Rectal smooth muscle tissue (tissue), 1 donor: ENCODE data around the gene EPS8.

ENCODE experiments used
- H3K27ac ChIP-seq: one replicate; pipeline ENCODE4 v1.7.0; 2013; ENCODE audit warnings: low read depth, low read length, inconsistent platforms
- H3K27me3 ChIP-seq: one replicate; pipeline ENCODE4 v1.7.0; 2013; ENCODE audit warnings: low read length; ENCODE audit not compliant: control insufficient read depth, insufficient read depth
- H3K36me3 ChIP-seq: one replicate; pipeline ENCODE4 v1.7.0; 2013; ENCODE audit warnings: low read length; ENCODE audit not compliant: control insufficient read depth, insufficient read depth
- H3K4me1 ChIP-seq: one replicate; pipeline ENCODE4 v1.7.0; 2013; ENCODE audit warnings: low read length; ENCODE audit not compliant: control insufficient read depth, insufficient read depth
- H3K4me3 ChIP-seq: one replicate; pipeline ENCODE4 v1.7.0; 2013; ENCODE audit warnings: low read length
- H3K9ac ChIP-seq: one replicate; pipeline ENCODE4 v1.7.0; 2013; ENCODE audit warnings: low read length

The EPS8 gene

GRCh38 chr12:15669256-15669948 lies 119.8 kb downstream of the EPS8 start:
- H3K27me3 ChIP-seq, result no peaks in the 10 kb centered on the region
- H3K4me3 ChIP-seq, result no peak overlapping the region
- peaks cover 8% of the 10 kb centered on the region for H3K4me1 ChIP-seq
- H3K9ac ChIP-seq, result no peak overlapping the region
- no peak overlapping the region for H3K27ac ChIP-seq
- no peaks in the 10 kb centered on the region for H3K36me3 ChIP-seq

DNA sequence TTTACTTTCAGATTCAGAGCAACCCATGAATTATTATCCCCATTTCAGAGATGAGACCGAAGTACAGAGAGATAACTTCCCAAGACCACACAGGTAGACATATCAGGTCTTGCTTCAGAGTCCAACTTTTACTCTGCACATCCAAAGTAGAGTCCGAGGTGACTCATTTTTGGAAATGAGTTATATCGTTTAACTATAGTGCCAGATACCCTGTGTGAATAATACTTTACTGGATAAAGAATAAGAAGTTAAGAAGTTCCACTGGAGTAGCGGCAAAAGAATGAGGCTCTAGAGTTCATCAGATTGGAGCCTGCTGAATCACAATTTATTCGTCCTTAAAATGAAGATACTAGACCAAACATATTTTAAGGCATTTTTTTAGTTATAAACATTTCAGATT lies 124.7 kb downstream of the EPS8 start:
- Histone ChIP-seq H3K4me3 (no peak overlapping the region), H3K27ac (no peak overlapping the region), H3K27me3 (no peaks in the 10 kb centered on the region), H3K9ac (no peak overlapping the region), H3K4me1 (peaks cover 3% of the 10 kb centered on the region), H3K36me3 (peaks cover 3% of the 10 kb centered on the region)

DNA sequence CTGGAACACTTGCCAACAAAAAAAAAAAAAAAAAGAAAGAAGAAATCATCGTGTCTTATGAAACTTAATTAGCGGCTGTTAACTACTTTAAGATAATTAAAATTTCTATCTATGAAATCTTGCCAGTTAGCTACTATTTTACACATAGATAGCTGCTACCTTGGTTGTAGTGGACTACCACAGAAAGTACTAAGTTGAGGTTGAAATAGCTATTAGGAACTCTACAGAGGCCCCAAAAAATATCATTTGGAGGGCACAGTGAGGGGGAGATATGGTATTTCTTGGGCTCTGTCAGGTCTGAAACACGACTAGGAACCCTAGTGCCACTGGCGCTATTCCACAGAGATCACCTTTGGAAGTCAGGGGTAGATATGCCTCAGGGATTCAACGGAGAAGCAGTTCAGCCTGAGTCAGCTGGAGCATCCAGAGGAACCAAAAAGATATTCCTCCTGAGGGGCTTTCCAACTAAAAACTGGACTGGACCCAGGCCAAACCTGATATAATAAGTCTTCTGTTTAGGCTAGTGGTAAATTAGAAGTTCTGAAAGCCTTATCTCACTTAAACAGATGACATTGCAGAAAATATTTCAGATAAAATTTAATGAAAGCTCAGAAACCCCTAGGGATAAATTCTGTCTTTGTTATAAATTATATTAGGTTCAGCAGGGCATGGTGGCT lies 126.1 kb downstream of the EPS8 start:
- H3K27ac ChIP-seq, result no peak overlapping the region
- H3K27me3 ChIP-seq, result no peaks in the 10 kb centered on the region
- peaks cover 3% of the 10 kb centered on the region for H3K36me3 ChIP-seq
- H3K9ac ChIP-seq, result no peak overlapping the region
- H3K4me1 ChIP-seq, result no peaks in the 10 kb centered on the region
- H3K4me3 ChIP-seq, result no peak overlapping the region

GRCh38 chr12:15662303-15662980 lies 126.7 kb downstream of the EPS8 start:
- H3K27ac ChIP-seq, result no peak overlapping the region
- no peaks in the 10 kb centered on the region for H3K27me3 ChIP-seq
- peaks cover 3% of the 10 kb centered on the region for H3K36me3 ChIP-seq
- H3K4me3 ChIP-seq, result no peak overlapping the region
- no peak overlapping the region for H3K9ac ChIP-seq
- no peaks in the 10 kb centered on the region for H3K4me1 ChIP-seq

GRCh38 chr12:15651371-15651770 lies 137.8 kb downstream of the EPS8 start:
- Histone ChIP-seq H3K27ac (no peak overlapping the region), H3K9ac (no peak overlapping the region), H3K4me1 (no peaks in the 10 kb centered on the region), H3K4me3 (no peak overlapping the region), H3K27me3 (no peaks in the 10 kb centered on the region), H3K36me3 (peaks cover 8% of the 10 kb centered on the region)

- Histone ChIP-seq H3K27me3 (no peaks in the 10 kb centered on the region), H3K4me1 (no peaks in the 10 kb centered on the region), H3K27ac (no peak overlapping the region), H3K36me3 (peaks cover 8% of the 10 kb centered on the region), H3K4me3 (no peak overlapping the region), H3K9ac (no peak overlapping the region)
Observed at GRCh38 chr12:15650399-15651128, 138.6 kb downstream of the EPS8 start.

DNA sequence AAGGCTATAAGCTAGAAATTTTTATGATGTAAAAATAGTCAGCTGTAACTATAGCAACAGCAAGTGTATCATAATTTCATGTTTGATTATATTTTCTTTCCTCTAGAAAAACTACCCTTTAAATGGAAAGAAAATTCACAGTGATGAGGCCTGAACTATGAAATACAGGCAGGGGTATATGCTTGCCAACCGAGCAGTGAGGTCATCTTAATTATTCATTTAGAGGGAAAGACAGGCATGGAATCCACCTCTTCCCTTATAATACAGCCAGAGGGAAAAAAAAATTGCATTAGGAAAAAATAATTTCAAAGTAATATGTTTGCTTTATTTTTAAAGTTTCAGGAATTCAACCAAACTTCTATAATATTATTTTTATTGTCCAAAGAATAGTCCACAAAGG lies 139.8 kb downstream of the EPS8 start:
- Histone ChIP-seq H3K4me3 (no peak overlapping the region), H3K36me3 (peaks cover 8% of the 10 kb centered on the region), H3K27me3 (no peaks in the 10 kb centered on the region), H3K27ac (no peak overlapping the region), H3K9ac (no peak overlapping the region), H3K4me1 (no peaks in the 10 kb centered on the region)

DNA sequence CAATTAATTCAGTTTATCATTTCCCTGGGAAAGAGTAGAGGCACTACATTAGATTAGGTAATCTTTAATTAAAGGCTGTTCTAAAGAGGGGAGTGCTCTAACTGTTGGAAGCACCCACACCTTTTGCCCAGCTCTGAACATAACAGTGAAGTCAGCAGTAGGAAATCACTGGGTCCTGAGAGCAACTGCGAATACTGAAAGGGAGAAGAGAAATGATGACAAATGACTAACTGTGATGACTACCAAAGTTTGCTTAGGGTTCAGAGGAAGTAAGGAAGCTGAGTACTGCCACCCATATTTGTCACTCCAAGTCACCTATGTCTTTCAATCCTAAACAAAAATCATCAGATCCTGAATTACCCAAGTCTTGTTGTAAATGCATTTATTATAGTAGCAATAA lies 140.6 kb downstream of the EPS8 start:
- H3K27ac ChIP-seq, result no peak overlapping the region
- H3K9ac ChIP-seq, result no peak overlapping the region
- no peaks in the 10 kb centered on the region for H3K27me3 ChIP-seq
- no peak overlapping the region for H3K4me3 ChIP-seq
- H3K36me3 ChIP-seq, result peaks cover 5% of the 10 kb centered on the region
- H3K4me1 ChIP-seq, result no peaks in the 10 kb centered on the region

DNA sequence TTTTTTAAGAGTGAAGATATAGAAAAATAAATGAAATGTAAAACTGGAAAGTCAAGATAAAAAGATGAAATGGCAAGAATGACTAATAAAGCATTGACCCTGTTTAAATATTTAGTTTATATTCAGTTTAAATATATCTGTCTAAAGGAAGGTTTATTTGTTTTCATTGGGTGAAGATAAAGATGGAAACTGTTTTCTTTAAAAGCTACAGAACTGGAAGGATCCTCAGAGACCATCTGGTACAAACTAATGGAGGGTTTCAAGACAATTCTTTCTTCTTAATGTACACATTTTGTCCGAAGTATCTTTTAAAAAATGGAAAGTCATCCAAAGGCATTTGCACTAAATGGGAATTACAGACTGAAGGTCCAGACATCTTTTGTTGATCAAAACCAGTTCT lies 142.6 kb downstream of the EPS8 start:
- no peak overlapping the region for H3K4me3 ChIP-seq
- no peaks in the 10 kb centered on the region for H3K36me3 ChIP-seq
- H3K27me3 ChIP-seq, result no peaks in the 10 kb centered on the region
- no peak overlapping the region for H3K27ac ChIP-seq
- no peak overlapping the region for H3K9ac ChIP-seq
- no peaks in the 10 kb centered on the region for H3K4me1 ChIP-seq

DNA sequence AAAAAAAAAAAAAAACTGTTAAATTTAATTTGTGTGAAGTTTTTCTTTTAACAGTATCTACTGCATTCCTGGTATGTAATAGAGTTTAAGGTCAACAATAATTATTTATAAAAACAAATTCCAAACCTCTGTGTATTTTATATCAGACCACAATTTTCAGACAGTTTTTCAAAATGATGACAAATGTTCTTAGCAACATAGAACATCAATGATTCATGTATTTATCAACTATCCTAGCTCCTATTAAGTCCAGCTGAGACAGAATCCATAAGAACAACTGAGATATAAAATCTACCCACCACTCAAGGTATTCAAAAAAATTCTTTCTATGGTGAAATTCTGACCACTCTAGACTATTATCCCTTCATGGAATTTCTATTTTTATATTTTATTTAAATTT lies 144.5 kb downstream of the EPS8 start:
- Histone ChIP-seq H3K36me3 (no peaks in the 10 kb centered on the region), H3K27me3 (no peaks in the 10 kb centered on the region), H3K27ac (no peak overlapping the region), H3K4me3 (no peak overlapping the region), H3K4me1 (no peaks in the 10 kb centered on the region), H3K9ac (no peak overlapping the region)

GRCh38 chr12:15638231-15638630 lies 151.0 kb downstream of the EPS8 start:
- Histone ChIP-seq H3K27me3 (no peaks in the 10 kb centered on the region), H3K9ac (no peak overlapping the region), H3K4me3 (no peak overlapping the region), H3K36me3 (peaks cover 4% of the 10 kb centered on the region), H3K27ac (no peak overlapping the region), H3K4me1 (no peaks in the 10 kb centered on the region)

DNA sequence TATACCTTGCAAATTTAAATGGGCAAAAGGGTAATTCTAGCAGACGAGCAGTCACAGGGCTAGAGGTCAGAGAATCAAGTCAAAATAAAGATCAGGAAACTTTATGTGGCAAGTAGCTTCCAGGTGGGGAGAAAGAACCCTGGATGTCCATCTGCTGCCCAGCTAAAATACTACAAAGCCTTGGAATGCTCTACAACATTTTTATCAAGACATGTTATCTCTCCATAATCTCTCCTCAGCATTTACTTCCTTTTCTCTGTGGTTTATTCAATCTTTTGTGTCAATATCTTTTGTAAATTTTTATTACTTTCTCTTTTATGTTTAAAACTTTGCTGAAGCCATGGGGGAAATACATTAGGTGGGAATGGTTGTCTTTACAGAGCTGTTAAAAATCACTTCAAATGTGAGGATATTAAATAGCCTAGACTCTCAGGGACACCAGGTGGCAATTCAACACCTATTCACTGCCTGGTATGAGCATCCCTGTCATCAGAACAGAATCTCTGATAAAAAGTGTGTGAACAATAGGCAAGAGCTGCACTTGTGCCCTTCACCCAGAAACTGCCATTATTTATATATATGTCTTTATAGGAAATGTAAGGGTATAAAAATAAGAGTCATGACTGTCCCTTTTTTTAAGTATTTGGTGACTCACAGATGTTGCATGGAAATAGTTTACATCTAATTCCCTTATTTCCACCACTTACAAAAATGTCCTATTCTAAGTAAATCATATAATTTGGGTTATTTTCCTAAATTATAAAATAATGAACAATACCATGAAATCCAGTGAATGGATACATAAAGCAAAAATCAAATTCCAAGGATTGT lies 152.9 kb downstream of the EPS8 start:
- Histone ChIP-seq H3K4me3 (no peak overlapping the region), H3K9ac (no peak overlapping the region), H3K27me3 (no peaks in the 10 kb centered on the region), H3K27ac (no peak overlapping the region), H3K36me3 (peaks cover 6% of the 10 kb centered on the region), H3K4me1 (no peaks in the 10 kb centered on the region)
